ENCODE results near the gene CCDC47. TPM values are rescaled to one million over a fixed set of nuclear protein-coding genes. Genes with fewer than 3 reads are reported as not detected.
"Not testable (repeated sequence)": the region's sequence is repeated elsewhere in the genome, so short reads cannot be mapped to it uniquely, and the experiment has no call there.

The CCDC47 gene
- total RNA-seq, 1 experiment from 2014 or later, result 64.0 TPM

DNA sequence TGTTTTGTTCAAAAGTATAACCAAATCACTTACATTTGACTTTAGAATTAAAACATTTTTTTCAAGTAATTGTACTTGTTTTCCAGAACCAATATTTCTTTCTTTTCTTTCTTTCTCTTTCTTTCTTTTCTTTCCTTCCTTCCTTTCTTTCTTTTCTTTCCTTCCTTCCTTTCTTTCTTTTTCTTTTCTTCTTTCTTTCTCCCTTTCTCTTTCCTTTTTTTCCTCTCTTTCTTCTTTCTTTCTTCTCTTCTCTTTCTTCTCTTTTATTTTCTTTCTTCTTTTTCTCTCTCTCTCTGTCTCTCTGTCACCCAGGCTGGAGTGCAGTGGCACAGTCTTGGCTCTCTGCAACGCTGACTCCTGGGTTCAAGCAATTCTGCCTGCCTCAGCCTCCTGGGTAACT, 27.4 kb upstream of the CCDC47 start:
- Histone ChIP-seq H3K4me1 (replicated peaks; ENCODE audit: insufficient read depth) (no peaks in the 10 kb centered on the region), H3K9me2 (ENCODE audit: insufficient read depth) (no peaks in the 10 kb centered on the region), H3K4me3 (no peak overlapping the region), H3F3A (ENCODE audit: insufficient read depth, low read depth) (peaks cover 21% of the 10 kb centered on the region), H3K27me3 (ENCODE audit: insufficient read depth, low read depth) (no peaks in the 10 kb centered on the region), H2AFZ (no peak overlapping the region), H3K79me2 (ENCODE audit: low read depth) (peaks cover 31% of the 10 kb centered on the region; the same call in 1 of the 2 replicates), H3K27ac (no peak overlapping the region), H4K20me1 (ENCODE audit: insufficient read depth) (peaks cover 15% of the 10 kb centered on the region), H3K4me2 (no peak overlapping the region), H3K36me3 (ENCODE audit: low read depth) (peaks cover 67% of the 10 kb centered on the region), H3K9me3 (ENCODE audit: insufficient read depth, low read depth) (no peaks in the 10 kb centered on the region)
- ChIA-PET POLR2A (ENCODE audit: unreplicated experiment) (no interaction called here), CTCF (no interaction called here)
- no peak for DNase-seq
- BruUV-seq (replicated peaks), result no TSS peak
- intact Hi-C loops (cut with micrococcal nuclease; ENCODE audit: unreplicated experiment), result no loop called here
- no peak for TF ChIP-seq EZH2 (IDR thresholded peaks at IDR 0.05; ENCODE audit: low read depth)
- TF ChIP-seq, protein P1, sequence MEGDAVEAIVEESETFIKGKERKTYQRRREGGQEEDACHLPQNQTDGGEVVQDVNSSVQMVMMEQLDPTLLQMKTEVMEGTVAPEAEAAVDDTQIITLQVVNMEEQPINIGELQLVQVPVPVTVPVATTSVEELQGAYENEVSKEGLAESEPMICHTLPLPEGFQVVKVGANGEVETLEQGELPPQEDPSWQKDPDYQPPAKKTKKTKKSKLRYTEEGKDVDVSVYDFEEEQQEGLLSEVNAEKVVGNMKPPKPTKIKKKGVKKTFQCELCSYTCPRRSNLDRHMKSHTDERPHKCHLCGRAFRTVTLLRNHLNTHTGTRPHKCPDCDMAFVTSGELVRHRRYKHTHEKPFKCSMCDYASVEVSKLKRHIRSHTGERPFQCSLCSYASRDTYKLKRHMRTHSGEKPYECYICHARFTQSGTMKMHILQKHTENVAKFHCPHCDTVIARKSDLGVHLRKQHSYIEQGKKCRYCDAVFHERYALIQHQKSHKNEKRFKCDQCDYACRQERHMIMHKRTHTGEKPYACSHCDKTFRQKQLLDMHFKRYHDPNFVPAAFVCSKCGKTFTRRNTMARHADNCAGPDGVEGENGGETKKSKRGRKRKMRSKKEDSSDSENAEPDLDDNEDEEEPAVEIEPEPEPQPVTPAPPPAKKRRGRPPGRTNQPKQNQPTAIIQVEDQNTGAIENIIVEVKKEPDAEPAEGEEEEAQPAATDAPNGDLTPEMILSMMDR (conservative IDR thresholded peaks at IDR 0.05), result no peak

DNA sequence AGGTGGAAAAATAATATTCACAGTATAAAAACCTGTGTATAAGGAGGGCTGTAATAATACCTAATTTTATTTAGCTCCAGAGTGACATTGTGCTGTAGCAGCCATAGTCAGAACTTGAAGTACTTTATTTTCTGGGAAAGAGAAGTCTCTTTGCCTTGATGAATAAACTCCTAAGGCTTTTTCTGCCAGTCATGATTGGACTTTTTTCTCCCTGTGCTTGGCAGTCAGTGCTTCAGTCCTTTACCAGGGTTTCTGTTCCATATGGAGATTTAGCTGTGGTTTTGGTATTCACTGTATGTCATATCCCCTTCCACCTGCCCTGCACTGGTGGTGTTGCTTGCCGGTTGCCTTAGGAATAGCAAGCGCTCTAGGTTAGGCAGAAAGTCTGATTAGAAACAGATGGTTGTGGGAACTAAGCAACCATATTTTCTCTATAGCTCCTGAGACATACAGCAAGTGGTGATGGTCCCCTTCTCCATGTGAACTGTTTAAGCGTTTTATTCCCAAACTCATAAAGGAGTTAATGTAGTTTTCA, 25.2 kb upstream of the CCDC47 start:
- H3K36me3 ChIP-seq (ENCODE audit: low read depth), result peaks cover 68% of the 10 kb centered on the region
- TF ChIP-seq EZH2 (IDR thresholded peaks at IDR 0.05; ENCODE audit: low read depth), result no peak
- TF ChIP-seq, protein P1 (conservative IDR thresholded peaks at IDR 0.05), result no peak
- no peaks in the 10 kb centered on the region for H3K4me1 ChIP-seq (replicated peaks; ENCODE audit: insufficient read depth)
- no TSS peak for BruUV-seq (replicated peaks)
- no peak for DNase-seq
- no peak overlapping the region for H2AFZ ChIP-seq
- no peaks in the 10 kb centered on the region for H3K9me2 ChIP-seq (ENCODE audit: insufficient read depth)
- POLR2A ChIA-PET (ENCODE audit: unreplicated experiment), result no interaction called here
- peaks cover 35% of the 10 kb centered on the region; the same call in 1 of the 2 replicates for H3K79me2 ChIP-seq (ENCODE audit: low read depth)
- intact Hi-C loops (cut with micrococcal nuclease; ENCODE audit: unreplicated experiment), result loop anchor here (5.0 kb wide), 1 partner anchor 46 kb away; no protein-coding TSS in a partner anchor
- H3K9me3 ChIP-seq (ENCODE audit: insufficient read depth, low read depth), result no peaks in the 10 kb centered on the region
- no peaks in the 10 kb centered on the region for H3K27me3 ChIP-seq (ENCODE audit: insufficient read depth, low read depth)
- CTCF ChIA-PET, result no interaction called here
- H3K4me2 ChIP-seq, result no peak overlapping the region
- H3F3A ChIP-seq (ENCODE audit: insufficient read depth, low read depth), result peaks cover 12% of the 10 kb centered on the region
- H3K27ac ChIP-seq, result no peak overlapping the region
- no peak overlapping the region for H3K4me3 ChIP-seq
- H4K20me1 ChIP-seq (ENCODE audit: insufficient read depth), result peaks cover 19% of the 10 kb centered on the region

DNA sequence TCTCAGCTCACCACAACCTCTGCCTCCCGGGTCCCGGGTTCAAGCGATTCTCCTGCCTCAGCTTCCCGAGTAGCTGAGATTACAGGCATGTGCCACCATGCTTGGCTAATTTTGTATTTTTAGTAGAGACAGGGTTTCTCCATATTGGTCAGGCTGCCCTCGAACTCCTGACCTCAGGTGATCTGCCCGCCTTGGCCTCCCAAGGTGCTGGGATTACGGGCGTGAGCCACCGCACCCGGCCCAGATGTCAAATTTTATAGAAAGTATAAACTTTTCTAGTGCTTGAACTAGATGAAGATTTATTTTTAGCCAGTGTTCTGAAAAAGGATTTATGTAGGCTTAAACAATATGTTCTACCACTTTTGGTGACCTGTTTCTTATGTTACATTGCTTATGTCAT, 23.0 kb upstream of the CCDC47 start:
- peaks cover 38% of the 10 kb centered on the region for H3K79me2 ChIP-seq (ENCODE audit: low read depth)
- intact Hi-C loops (cut with micrococcal nuclease; ENCODE audit: unreplicated experiment), result loop anchor here (5.0 kb wide), 1 partner anchor 44 kb away; no protein-coding TSS in a partner anchor
- not testable (repeated sequence) for H3K4me3 ChIP-seq

More for the DNA sequence above, 23.0 kb upstream of the CCDC47 start:
- DNase-seq; POLR2A ChIA-PET (ENCODE audit: unreplicated experiment); H3K9me2 ChIP-seq (ENCODE audit: insufficient read depth); H3K4me2 ChIP-seq; H3K9me3 ChIP-seq (ENCODE audit: insufficient read depth, low read depth); BruUV-seq (replicated peaks); H3K27ac ChIP-seq; H3K27me3 ChIP-seq (ENCODE audit: insufficient read depth, low read depth); H2AFZ ChIP-seq; CTCF ChIA-PET; H3K4me1 ChIP-seq (replicated peaks; ENCODE audit: insufficient read depth): not testable (repeated sequence)
- peaks cover 12% of the 10 kb centered on the region for H3F3A ChIP-seq (ENCODE audit: insufficient read depth, low read depth)
- H3K36me3 ChIP-seq (ENCODE audit: low read depth), result peaks cover 65% of the 10 kb centered on the region
- peaks cover 30% of the 10 kb centered on the region; the same call in 1 of the 2 replicates for H4K20me1 ChIP-seq (ENCODE audit: insufficient read depth)
